VCaP (cell line): ENCODE measurements around the gene DEFB121.
"Not testable (repeated sequence)": the region's sequence is repeated elsewhere in the genome, so short reads cannot be mapped to it uniquely, and the experiment has no call there.

Experiments used
- H3K27ac ChIP-seq: fragments of 450-650 bp; 2 replicates; pipeline ENCODE4 v1.5.1; 2017
- CTCF ChIP-seq: fragments of 450-650 bp; conservative IDR thresholded peaks from 2 replicates; pipeline ENCODE4 v1.5.1; 2017; ENCODE audit warnings: mild to moderate bottlenecking, moderate library complexity

The DEFB121 gene

GRCh38 chr20:31430568-31431115, 24.6 kb upstream of the DEFB121 start:
- no peak for TF ChIP-seq CTCF
- H3K27ac ChIP-seq, result no peak overlapping the region

GRCh38 chr20:31427576-31427975, 21.6 kb upstream of the DEFB121 start:
- H3K27ac ChIP-seq, result not testable (repeated sequence)

GRCh38 chr20:31426891-31427551, 21.0 kb upstream of the DEFB121 start:
- H3K27ac ChIP-seq, result not testable (repeated sequence)

- no peak overlapping the region for H3K27ac ChIP-seq
- TF ChIP-seq CTCF, result no peak
Measured at GRCh38 chr20:31425797-31426196, 19.8 kb upstream of the DEFB121 start.

GRCh38 chr20:31418307-31418706, 12.3 kb upstream of the DEFB121 start:
- H3K27ac ChIP-seq, result no peak overlapping the region
- no peak for TF ChIP-seq CTCF

- TF ChIP-seq CTCF, result no peak
- H3K27ac ChIP-seq, result no peak overlapping the region
Measured at GRCh38 chr20:31415653-31416052, 9.6 kb upstream of the DEFB121 start.

- no peak overlapping the region for H3K27ac ChIP-seq
- no peak for TF ChIP-seq CTCF
Measured at GRCh38 chr20:31414381-31414780, 8.4 kb upstream of the DEFB121 start.

GRCh38 chr20:31410011-31410410, 4.0 kb upstream of the DEFB121 start:
- no peak for TF ChIP-seq CTCF

More at GRCh38 chr20:31410011-31410410, 4.0 kb upstream of the DEFB121 start:
- H3K27ac ChIP-seq, result no peak overlapping the region
